ENCODE measurements around the gene ATP5PB.

ATP5PB gene

DNA sequence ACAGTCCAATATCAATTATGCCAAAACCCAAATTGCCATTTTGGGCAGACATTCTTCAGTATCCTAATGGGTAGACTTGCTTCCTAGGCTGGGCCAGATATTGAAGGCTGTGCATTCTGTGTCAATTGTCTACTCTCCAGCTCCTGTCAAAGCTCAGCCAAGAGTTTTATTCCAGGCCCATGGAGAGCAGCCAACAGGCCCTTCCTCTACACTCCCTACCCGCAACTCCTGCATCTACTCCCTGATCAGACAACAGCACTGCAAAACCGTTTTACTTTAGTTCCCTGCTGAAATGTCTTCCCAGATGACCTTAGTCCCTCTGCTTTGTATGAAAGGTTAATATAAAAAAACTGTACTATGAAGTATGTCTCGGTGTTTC is 60.7 kb downstream of the ATP5PB start:
- no peak for DNase-seq

GRCh38 chr1:111511370-111511769 is 62.1 kb downstream of the ATP5PB start:
- DNase-seq, result no peak
